GM18867 (cell line): ENCODE results near the gene C2CD2.

Source experiments
- ATAC-seq: cut with Tn5 transposase; IDR thresholded peaks from one replicate; pipeline ENCODE4 v1.9.1; 2021; ENCODE audit warnings: mild to moderate bottlenecking, moderate library complexity; ENCODE audit not compliant: unreplicated experiment

Gene C2CD2

GRCh38 chr21:41848958-41849580 is 104.7 kb downstream of the C2CD2 start:
- ATAC-seq, result no peak

- no peak for ATAC-seq
These were observed 105.3 kb downstream of the C2CD2 start for GRCh38 chr21:41848533-41848932.

GRCh38 chr21:41847066-41847804 is 106.6 kb downstream of the C2CD2 start:
- no peak for ATAC-seq

- no peak for ATAC-seq
These were observed 107.3 kb downstream of the C2CD2 start for GRCh38 chr21:41846536-41846935.

GRCh38 chr21:41846033-41846317 is 107.8 kb downstream of the C2CD2 start:
- ATAC-seq, result no peak

- ATAC-seq, result no peak
These were observed 108.3 kb downstream of the C2CD2 start for GRCh38 chr21:41845310-41846032.

GRCh38 chr21:41843584-41843983 is 110.2 kb downstream of the C2CD2 start:
- ATAC-seq, result no peak

GRCh38 chr21:41840880-41841279 is 112.9 kb downstream of the C2CD2 start:
- no peak for ATAC-seq

GRCh38 chr21:41839387-41840000 is 114.3 kb downstream of the C2CD2 start:
- ATAC-seq, result no peak

GRCh38 chr21:41837756-41838297 is 116.0 kb downstream of the C2CD2 start:
- no peak for ATAC-seq

GRCh38 chr21:41836166-41837015 is 117.4 kb downstream of the C2CD2 start:
- no peak for ATAC-seq

- no peak for ATAC-seq
These were observed 118.1 kb downstream of the C2CD2 start for GRCh38 chr21:41835711-41836154.
